Measurements from ENCODE around the gene USP47. TPM values are rescaled to one million over a fixed set of nuclear protein-coding genes. Genes with fewer than 3 reads are reported as not detected.

Gene USP47
- total RNA-seq, 1 donor from 2014 or later = 48.1 TPM

DNA sequence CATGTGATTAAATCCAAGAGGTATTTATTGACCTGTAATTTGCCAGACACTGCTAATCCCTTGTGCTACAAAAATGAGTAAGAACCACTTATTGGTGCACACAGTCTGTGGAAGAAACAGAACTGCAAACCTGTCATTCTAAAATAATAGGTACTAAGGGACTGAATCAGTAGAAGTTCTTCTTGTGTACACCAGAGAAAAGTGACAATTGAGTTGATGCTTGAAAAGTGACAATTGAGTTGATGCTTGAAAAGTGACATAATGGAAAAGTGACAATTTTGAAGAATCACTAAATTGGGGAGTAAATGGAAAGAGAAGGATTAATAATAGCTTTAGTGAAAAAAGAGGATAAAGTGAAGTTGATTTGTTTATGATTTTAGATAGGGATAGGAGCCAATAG, 110.3 kb downstream of the USP47 start:
- peaks cover 95% of the 10 kb centered on the region for H3K36me3 ChIP-seq
- H3K4me3 ChIP-seq = no peak overlapping the region
- intact Hi-C loops (cut with DNase I) = no loop called here
- TF ChIP-seq, protein P1, sequence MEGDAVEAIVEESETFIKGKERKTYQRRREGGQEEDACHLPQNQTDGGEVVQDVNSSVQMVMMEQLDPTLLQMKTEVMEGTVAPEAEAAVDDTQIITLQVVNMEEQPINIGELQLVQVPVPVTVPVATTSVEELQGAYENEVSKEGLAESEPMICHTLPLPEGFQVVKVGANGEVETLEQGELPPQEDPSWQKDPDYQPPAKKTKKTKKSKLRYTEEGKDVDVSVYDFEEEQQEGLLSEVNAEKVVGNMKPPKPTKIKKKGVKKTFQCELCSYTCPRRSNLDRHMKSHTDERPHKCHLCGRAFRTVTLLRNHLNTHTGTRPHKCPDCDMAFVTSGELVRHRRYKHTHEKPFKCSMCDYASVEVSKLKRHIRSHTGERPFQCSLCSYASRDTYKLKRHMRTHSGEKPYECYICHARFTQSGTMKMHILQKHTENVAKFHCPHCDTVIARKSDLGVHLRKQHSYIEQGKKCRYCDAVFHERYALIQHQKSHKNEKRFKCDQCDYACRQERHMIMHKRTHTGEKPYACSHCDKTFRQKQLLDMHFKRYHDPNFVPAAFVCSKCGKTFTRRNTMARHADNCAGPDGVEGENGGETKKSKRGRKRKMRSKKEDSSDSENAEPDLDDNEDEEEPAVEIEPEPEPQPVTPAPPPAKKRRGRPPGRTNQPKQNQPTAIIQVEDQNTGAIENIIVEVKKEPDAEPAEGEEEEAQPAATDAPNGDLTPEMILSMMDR (IDR thresholded peaks at IDR 0.05) = no peak
- H3K27ac ChIP-seq = no peak overlapping the region
- H3K4me1 ChIP-seq = no peaks in the 10 kb centered on the region
- H3K27me3 ChIP-seq = no peaks in the 10 kb centered on the region
- ATAC-seq (no peak), DNase-seq (no peak)
- H3K9me3 ChIP-seq = no peaks in the 10 kb centered on the region

DNA sequence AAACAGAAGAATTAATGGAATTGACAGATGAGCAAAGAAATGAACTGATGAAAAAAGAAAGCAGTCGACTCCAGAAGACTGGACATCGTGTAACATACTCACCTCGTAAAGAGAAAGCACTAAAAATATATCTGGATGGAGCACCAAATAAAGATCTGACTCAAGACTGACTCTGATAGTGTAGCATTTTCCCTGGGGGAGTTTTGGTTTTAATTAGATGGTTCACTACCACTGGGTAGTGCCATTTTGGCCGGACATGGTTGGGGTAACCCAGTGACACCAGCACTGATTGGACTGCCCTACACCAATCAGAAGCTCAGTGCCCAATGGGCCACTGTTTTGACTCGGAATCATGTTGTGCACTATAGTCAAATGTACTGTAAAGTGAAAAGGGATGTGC, 114.2 kb downstream of the USP47 start:
- Histone ChIP-seq H3K9me3 (no peaks in the 10 kb centered on the region), H3K36me3 (peaks cover 73% of the 10 kb centered on the region), H3K4me1 (peaks cover 4% of the 10 kb centered on the region), H3K27me3 (no peaks in the 10 kb centered on the region), H3K4me3 (no peak overlapping the region), H3K27ac (no peak overlapping the region)
- intact Hi-C loops (cut with DNase I) = no loop called here
- DNase-seq (no peak), ATAC-seq (no peak)
- TF ChIP-seq, protein P1 (IDR thresholded peaks at IDR 0.05) = no peak

DNA sequence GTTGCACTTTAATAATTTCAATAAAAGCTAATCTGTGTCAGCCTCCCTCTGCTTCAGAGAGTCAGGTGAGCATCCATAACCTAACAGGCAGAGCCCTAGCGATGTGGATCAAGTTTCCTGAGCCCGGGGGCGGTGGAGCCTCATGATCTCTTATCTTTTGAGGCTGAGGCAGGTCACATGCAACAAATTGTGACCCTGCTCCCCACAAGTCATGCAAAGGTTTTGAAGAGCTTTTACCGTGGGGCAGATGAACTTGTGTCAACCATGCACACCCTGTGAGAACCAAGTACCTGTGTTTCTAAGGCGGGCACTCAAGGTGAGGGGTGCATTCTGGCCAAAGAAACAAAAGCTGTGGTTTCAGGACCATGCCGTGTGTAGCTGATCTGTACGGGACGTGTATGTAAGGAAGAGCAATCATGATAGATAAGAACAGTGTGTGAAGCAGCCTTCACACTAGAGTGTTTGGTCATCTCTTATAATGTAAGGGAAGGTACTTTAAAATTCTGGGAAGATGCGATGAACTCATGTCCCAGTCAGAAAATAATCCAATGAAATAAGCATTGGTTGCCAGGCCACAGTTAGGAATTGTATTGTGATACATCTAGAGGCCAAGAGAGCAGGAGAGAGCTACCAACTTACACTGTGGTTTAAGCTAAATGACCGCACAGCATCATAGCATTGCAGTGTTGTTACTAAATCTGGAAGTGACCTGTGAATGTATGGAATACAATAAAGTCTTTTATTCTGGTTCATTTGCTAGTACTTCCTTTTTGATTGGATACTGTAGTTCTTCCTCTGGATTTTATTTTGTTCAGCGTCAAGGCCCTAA, 116.8 kb downstream of the USP47 start:
- intact Hi-C loops (cut with DNase I) = no loop called here
- Histone ChIP-seq H3K4me1 (peaks cover 4% of the 10 kb centered on the region), H3K27ac (no peak overlapping the region), H3K27me3 (no peaks in the 10 kb centered on the region), H3K36me3 (peaks cover 48% of the 10 kb centered on the region), H3K4me3 (no peak overlapping the region), H3K9me3 (no peaks in the 10 kb centered on the region)
- ATAC-seq = no peak
- TF ChIP-seq, protein P1 (IDR thresholded peaks at IDR 0.05) = no peak
- no peak for DNase-seq

DNA sequence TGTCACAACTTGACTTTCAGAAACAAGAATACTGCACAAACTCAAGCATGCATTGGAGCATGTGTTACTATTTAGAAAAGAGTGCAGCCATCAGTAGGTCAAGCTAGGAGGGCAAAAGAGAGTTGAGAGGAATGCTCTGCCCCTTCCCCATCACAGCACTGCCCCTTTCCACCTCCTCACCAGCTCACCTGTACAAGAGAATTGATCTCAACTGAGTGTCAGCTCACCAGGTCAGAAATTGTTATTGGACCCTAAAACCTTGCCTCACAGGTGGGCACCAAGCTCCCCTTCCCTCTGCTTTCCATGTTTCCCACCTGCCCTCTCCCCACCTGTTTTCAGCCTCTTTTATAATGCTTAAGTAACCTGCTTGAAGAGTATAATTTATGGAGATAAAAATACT, 117.8 kb downstream of the USP47 start:
- DNase-seq (no peak), ATAC-seq (no peak)
- Histone ChIP-seq H3K27me3 (no peaks in the 10 kb centered on the region), H3K4me3 (no peak overlapping the region), H3K27ac (no peak overlapping the region), H3K4me1 (peaks cover 4% of the 10 kb centered on the region), H3K36me3 (peaks cover 38% of the 10 kb centered on the region), H3K9me3 (no peaks in the 10 kb centered on the region)
- TF ChIP-seq, protein P1 (IDR thresholded peaks at IDR 0.05) = no peak
- intact Hi-C loops (cut with DNase I) = no loop called here

DNA sequence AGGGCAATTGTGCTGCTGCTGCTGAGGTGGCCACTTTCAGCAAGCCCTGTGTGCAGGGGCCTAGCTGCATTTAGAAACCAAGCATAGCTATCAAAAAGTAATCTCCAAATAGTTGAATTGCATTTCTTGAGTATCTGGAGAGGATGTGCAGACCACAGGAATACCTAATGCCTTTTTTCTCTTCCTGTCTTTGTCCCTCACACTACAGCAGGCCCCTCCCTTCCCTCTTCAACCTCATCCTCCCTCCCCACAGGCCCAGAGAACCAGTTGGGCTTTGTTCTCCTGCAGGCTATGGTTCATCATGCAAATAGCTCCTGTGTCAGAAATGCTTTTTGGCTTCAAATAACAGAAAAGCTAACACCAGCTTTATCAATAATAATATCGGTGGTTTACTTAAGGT, 118.9 kb downstream of the USP47 start:
- intact Hi-C loops (cut with DNase I) = no loop called here
- Histone ChIP-seq H3K27me3 (no peaks in the 10 kb centered on the region), H3K36me3 (peaks cover 27% of the 10 kb centered on the region), H3K27ac (no peak overlapping the region), H3K4me3 (no peak overlapping the region), H3K4me1 (peaks cover 4% of the 10 kb centered on the region), H3K9me3 (no peaks in the 10 kb centered on the region)
- ATAC-seq = peak; percentile 17
- TF ChIP-seq, protein P1 (IDR thresholded peaks at IDR 0.05) = no peak
- no peak for DNase-seq

All from upper lobe of right lung (tissue), 1 donor.